ENCODE measurements around the gene INTS14.
A peak's percentile ranks its signal among the peaks of the same experiment; 100 is the strongest.

Gene INTS14

DNA sequence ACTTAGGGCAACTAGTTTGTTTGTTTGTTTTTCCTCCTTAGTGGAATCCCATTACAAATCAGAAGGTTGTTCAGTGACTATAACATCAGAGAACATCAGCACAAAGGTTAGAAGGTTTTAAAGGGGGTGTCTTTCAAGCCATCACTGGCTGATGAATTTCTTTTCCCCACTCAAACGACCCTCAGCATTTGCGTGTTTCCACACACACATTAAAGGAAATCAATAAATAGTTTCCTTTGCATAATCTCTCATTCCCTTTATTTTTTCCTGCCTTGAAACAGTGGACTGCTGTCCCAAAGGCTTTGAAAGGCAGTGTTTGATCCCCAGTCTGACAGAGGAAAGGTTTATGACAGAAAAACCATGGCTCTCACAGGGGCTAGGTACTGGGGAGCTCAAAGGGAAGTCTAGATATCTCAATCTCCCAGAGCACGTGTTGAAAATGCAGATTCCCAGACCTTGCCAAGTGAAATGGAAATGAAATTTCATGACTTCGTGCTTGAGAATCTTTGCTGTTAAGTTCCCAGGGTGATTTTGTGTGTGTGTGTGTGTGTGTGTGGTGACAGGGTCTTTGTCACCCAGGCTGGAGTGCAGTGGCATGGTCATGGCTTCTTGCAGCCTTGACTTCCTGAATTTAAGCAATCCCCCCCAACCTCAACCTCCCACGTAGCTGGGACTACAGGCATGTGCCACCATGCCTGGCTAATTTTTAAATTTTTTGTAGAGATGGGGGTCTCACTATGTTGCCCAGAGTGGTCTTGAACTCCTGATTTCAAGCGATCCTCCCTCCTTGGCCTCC, 2.2 kb upstream of the INTS14 start:
- no peaks in the 10 kb centered on the region for H3K27me3 ChIP-seq (replicated peaks; ENCODE audit: insufficient read depth, low read length)
- H3F3A ChIP-seq (ENCODE audit: insufficient read depth, low read length), result no peaks in the 10 kb centered on the region
- H3K27ac ChIP-seq (ENCODE audit: low read length), result no peak overlapping the region
- no peak overlapping the region for H3K4me2 ChIP-seq (ENCODE audit: low read depth, low read length)
- no peaks in the 10 kb centered on the region for H4K20me1 ChIP-seq (ENCODE audit: insufficient read depth, low read length)
- no peaks in the 10 kb centered on the region for H3K9me2 ChIP-seq (replicated peaks; ENCODE audit: insufficient read depth, low read length)
- H3K9me3 ChIP-seq (replicated peaks; ENCODE audit: insufficient read depth, low read length), result no peaks in the 10 kb centered on the region
- H3K36me3 ChIP-seq (replicated peaks; ENCODE audit: insufficient read depth, low read length), result no peaks in the 10 kb centered on the region
- no peak overlapping the region for H2AFZ ChIP-seq (ENCODE audit: low read length)
- H3K9ac ChIP-seq (ENCODE audit: low read length), result no peak overlapping the region
- H3K79me2 ChIP-seq (ENCODE audit: low read length), result peaks cover 24% of the 10 kb centered on the region
- DNase-seq, result no peak
- no peak overlapping the region for H3K4me3 ChIP-seq (ENCODE audit: low read length)
- H3K4me1 ChIP-seq (ENCODE audit: low read length), result 0 out of 2 replicates have a peak, but pooled peaks cover 2% of the 10 kb centered on the region
- TF ChIP-seq EZH2phosphoT487 (IDR thresholded peaks at IDR 0.05; ENCODE audit: low read length) (no peak), EZH2 (optimal IDR thresholded peaks at IDR 0.05; ENCODE audit: low read depth, low read length) (no peak), CTCF (IDR thresholded peaks at IDR 0.05; ENCODE audit: low read length) (no peak)

GRCh38 chr15:65612616-65612946, 1.6 kb upstream of the INTS14 start:
- H4K20me1 ChIP-seq (ENCODE audit: insufficient read depth, low read length), result no peaks in the 10 kb centered on the region
- no peak overlapping the region for H3K9ac ChIP-seq (ENCODE audit: low read length)
- H3K4me1 ChIP-seq (ENCODE audit: low read length), result 0 out of 2 replicates have a peak, but pooled peaks cover 2% of the 10 kb centered on the region
- H2AFZ ChIP-seq (ENCODE audit: low read length), result no peak overlapping the region
- no peaks in the 10 kb centered on the region for H3K27me3 ChIP-seq (replicated peaks; ENCODE audit: insufficient read depth, low read length)
- no peaks in the 10 kb centered on the region for H3K9me3 ChIP-seq (replicated peaks; ENCODE audit: insufficient read depth, low read length)
- H3K4me2 ChIP-seq (ENCODE audit: low read depth, low read length), result no peak overlapping the region
- H3K79me2 ChIP-seq (ENCODE audit: low read length), result peaks cover 29% of the 10 kb centered on the region
- no peaks in the 10 kb centered on the region for H3K9me2 ChIP-seq (replicated peaks; ENCODE audit: insufficient read depth, low read length)
- no peak for DNase-seq
- no peaks in the 10 kb centered on the region for H3K36me3 ChIP-seq (replicated peaks; ENCODE audit: insufficient read depth, low read length)
- no peak overlapping the region for H3K4me3 ChIP-seq (ENCODE audit: low read length)
- no peaks in the 10 kb centered on the region for H3F3A ChIP-seq (ENCODE audit: insufficient read depth, low read length)
- no peak for TF ChIP-seq CTCF (IDR thresholded peaks at IDR 0.05; ENCODE audit: low read length)
- no peak for TF ChIP-seq EZH2 (optimal IDR thresholded peaks at IDR 0.05; ENCODE audit: low read depth, low read length)
- TF ChIP-seq EZH2phosphoT487 (IDR thresholded peaks at IDR 0.05; ENCODE audit: low read length), result no peak
- no peak overlapping the region for H3K27ac ChIP-seq (ENCODE audit: low read length)

DNA sequence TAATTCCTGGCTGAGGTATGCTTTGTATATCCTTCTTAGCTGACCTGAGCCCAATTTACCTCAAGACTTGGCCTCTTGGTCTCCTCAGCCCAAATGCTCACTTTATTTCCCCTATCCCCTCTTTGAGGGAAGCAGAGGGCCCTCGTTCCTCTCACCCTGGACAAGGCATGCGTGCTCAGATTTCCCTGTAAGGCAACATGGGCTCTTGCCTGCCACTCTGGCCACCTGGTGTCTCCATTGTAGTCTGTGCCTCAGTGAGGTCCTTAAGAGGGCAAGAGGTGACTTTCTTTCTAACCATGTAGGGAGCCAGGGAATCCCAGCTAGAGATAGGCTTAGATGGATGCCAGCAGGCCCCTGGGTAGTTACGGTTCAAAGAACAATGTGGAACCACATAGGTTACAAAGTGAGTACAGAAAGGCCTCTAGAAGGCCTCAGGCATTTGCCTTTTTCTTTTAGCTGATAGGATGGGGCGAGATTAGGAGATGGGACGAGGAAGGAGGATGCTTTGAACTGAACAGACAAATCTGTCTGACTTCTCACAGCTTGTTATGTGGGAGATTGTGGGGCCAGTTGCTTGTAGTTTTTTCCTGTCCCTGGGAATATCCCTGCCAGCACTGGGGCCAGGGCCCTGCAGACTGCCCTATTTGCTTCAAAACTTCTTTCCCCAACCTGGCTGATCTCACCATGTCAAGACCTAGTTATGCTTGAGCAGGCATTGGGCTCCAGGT, 1.1 kb upstream of the INTS14 start:
- Histone ChIP-seq H3K27ac (ENCODE audit: low read length) (no peak overlapping the region), H3K79me2 (ENCODE audit: low read length) (peaks cover 34% of the 10 kb centered on the region), H3F3A (ENCODE audit: insufficient read depth, low read length) (no peaks in the 10 kb centered on the region), H3K9me2 (replicated peaks; ENCODE audit: insufficient read depth, low read length) (no peaks in the 10 kb centered on the region), H4K20me1 (ENCODE audit: insufficient read depth, low read length) (no peaks in the 10 kb centered on the region), H3K27me3 (replicated peaks; ENCODE audit: insufficient read depth, low read length) (no peaks in the 10 kb centered on the region), H2AFZ (ENCODE audit: low read length) (peak overlapping the region; percentile 96), H3K9me3 (replicated peaks; ENCODE audit: insufficient read depth, low read length) (no peaks in the 10 kb centered on the region), H3K9ac (ENCODE audit: low read length) (peak overlapping the region; percentile 81; the same call in 1 of the 2 replicates), H3K4me2 (ENCODE audit: low read depth, low read length) (peak overlapping the region; percentile 63; the same call in 1 of the 2 replicates), H3K4me1 (ENCODE audit: low read length) (0 out of 2 replicates have a peak, but pooled peaks cover 2% of the 10 kb centered on the region), H3K4me3 (ENCODE audit: low read length) (peak overlapping the region; percentile 79), H3K36me3 (replicated peaks; ENCODE audit: insufficient read depth, low read length) (no peaks in the 10 kb centered on the region)
- no peak for DNase-seq
- no peak for TF ChIP-seq EZH2phosphoT487 (IDR thresholded peaks at IDR 0.05; ENCODE audit: low read length)
- no peak for TF ChIP-seq CTCF (IDR thresholded peaks at IDR 0.05; ENCODE audit: low read length)
- TF ChIP-seq EZH2 (optimal IDR thresholded peaks at IDR 0.05; ENCODE audit: low read depth, low read length), result no peak
